ENCODE measurements around the gene SGK1.

SGK1 gene

GRCh38 chr6:134240665-134241431 lies 77.1 kb downstream of the SGK1 start:
- TF ChIP-seq GATA3 (IDR thresholded peaks at IDR 0.05; ENCODE audit: low read depth, low read length): no peak
- TF ChIP-seq GATA2 (IDR thresholded peaks at IDR 0.05; ENCODE audit: low read depth, low read length): no peak

GRCh38 chr6:134238960-134239795 lies 78.7 kb downstream of the SGK1 start:
- TF ChIP-seq GATA3 (IDR thresholded peaks at IDR 0.05; ENCODE audit: low read depth, low read length) (peak; percentile 82), GATA2 (IDR thresholded peaks at IDR 0.05; ENCODE audit: low read depth, low read length) (peak; percentile 92)

- no peak for TF ChIP-seq GATA2 (IDR thresholded peaks at IDR 0.05; ENCODE audit: low read depth, low read length)
- TF ChIP-seq GATA3 (IDR thresholded peaks at IDR 0.05; ENCODE audit: low read depth, low read length): no peak
These were observed 79.9 kb downstream of the SGK1 start for GRCh38 chr6:134238006-134238405.

- TF ChIP-seq GATA2 (IDR thresholded peaks at IDR 0.05; ENCODE audit: low read depth, low read length) (no peak), GATA3 (IDR thresholded peaks at IDR 0.05; ENCODE audit: low read depth, low read length) (no peak)
These were observed 81.8 kb downstream of the SGK1 start for GRCh38 chr6:134235937-134236751.

GRCh38 chr6:134233180-134233955 lies 84.5 kb downstream of the SGK1 start:
- TF ChIP-seq GATA3 (IDR thresholded peaks at IDR 0.05; ENCODE audit: low read depth, low read length) (no peak), GATA2 (IDR thresholded peaks at IDR 0.05; ENCODE audit: low read depth, low read length) (no peak)

GRCh38 chr6:134230940-134231339 lies 87.0 kb downstream of the SGK1 start:
- no peak for TF ChIP-seq GATA2 (IDR thresholded peaks at IDR 0.05; ENCODE audit: low read depth, low read length)
- TF ChIP-seq GATA3 (IDR thresholded peaks at IDR 0.05; ENCODE audit: low read depth, low read length): no peak

- TF ChIP-seq GATA3 (IDR thresholded peaks at IDR 0.05; ENCODE audit: low read depth, low read length) (no peak), GATA2 (IDR thresholded peaks at IDR 0.05; ENCODE audit: low read depth, low read length) (no peak)
These were observed 87.7 kb downstream of the SGK1 start for GRCh38 chr6:134230087-134230700.

GRCh38 chr6:134229520-134229919 lies 88.4 kb downstream of the SGK1 start:
- TF ChIP-seq GATA3 (IDR thresholded peaks at IDR 0.05; ENCODE audit: low read depth, low read length): no peak

- TF ChIP-seq GATA3 (IDR thresholded peaks at IDR 0.05; ENCODE audit: low read depth, low read length) (no peak), GATA2 (IDR thresholded peaks at IDR 0.05; ENCODE audit: low read depth, low read length) (no peak)
These were observed 94.0 kb downstream of the SGK1 start for GRCh38 chr6:134223796-134224420.

GRCh38 chr6:134221250-134221649 lies 96.7 kb downstream of the SGK1 start:
- TF ChIP-seq GATA2 (IDR thresholded peaks at IDR 0.05; ENCODE audit: low read depth, low read length) (no peak), GATA3 (IDR thresholded peaks at IDR 0.05; ENCODE audit: low read depth, low read length) (no peak)

GRCh38 chr6:134217798-134218140 lies 100.1 kb downstream of the SGK1 start:
- TF ChIP-seq GATA2 (IDR thresholded peaks at IDR 0.05; ENCODE audit: low read depth, low read length): no peak
- TF ChIP-seq GATA3 (IDR thresholded peaks at IDR 0.05; ENCODE audit: low read depth, low read length): no peak

GRCh38 chr6:134217105-134217797 lies 100.7 kb downstream of the SGK1 start:
- TF ChIP-seq GATA2 (IDR thresholded peaks at IDR 0.05; ENCODE audit: low read depth, low read length): no peak
- TF ChIP-seq GATA3 (IDR thresholded peaks at IDR 0.05; ENCODE audit: low read depth, low read length): no peak

Data from SH-SY5Y (cell line).